ENCODE results near the gene SEBOX. TPM values are rescaled to one million over a fixed set of nuclear protein-coding genes. Genes with fewer than 3 reads are reported as not detected.
A peak's percentile ranks its signal among the peaks of the same experiment; 100 is the strongest.

SEBOX gene
- total RNA-seq, 6 donors from 2014 or later, result not detected

DNA sequence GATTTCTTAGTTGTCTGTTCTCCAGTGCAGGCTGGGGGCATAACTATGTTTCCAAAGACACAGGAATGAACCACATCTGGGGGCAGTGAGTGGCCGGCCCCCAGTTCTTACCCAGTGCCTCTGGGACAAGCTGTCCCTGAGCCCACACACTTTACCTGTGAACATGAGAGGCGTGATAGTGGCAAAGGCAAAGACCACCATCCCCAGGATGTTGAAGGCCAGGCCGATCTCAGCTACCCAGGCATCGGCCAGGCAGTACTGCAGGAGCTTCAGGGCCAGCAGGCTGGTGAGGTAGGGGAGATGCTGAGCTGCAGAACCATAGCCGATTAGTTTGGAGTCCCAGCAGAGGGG is 39.4 kb upstream of the SEBOX start:
- TF ChIP-seq POLR2AphosphoS5 (IDR thresholded peaks at IDR 0.05) (no peak), CTCF (IDR thresholded peaks at IDR 0.05) (no peak), EP300 (IDR thresholded peaks at IDR 0.05) (no peak), POLR2A (IDR thresholded peaks at IDR 0.05) (no peak)
- no peak overlapping the region for H3K4me3 ChIP-seq
- peaks cover 12 to 32% (median 18%) of the 10 kb centered on the region in 4 donors for H3K4me1 ChIP-seq
- DNase-seq (no peak), ATAC-seq (ENCODE audit: low FRiP score in 2 of 2) (no peak)
- no peaks in the 10 kb centered on the region for H3K9me3 ChIP-seq
- H3K27me3 ChIP-seq, result no peaks in the 10 kb centered on the region
- peak overlapping the region in 1 of 4 donors; percentile 33 for H3K27ac ChIP-seq
- WGBS, 2 donors, result 91 to 94% methylated on average over 2 to 5 of the region's 5 CpGs
- peaks cover 0 to 12% (median 3%) of the 10 kb centered on the region in 4 donors for H3K36me3 ChIP-seq

GRCh38 chr17:28404007-28404406 is 39.0 kb upstream of the SEBOX start:
- ATAC-seq (ENCODE audit: low FRiP score in 2 of 2) (no peak), DNase-seq (no peak)
- TF ChIP-seq CTCF (IDR thresholded peaks at IDR 0.05), result no peak
- TF ChIP-seq EP300 (IDR thresholded peaks at IDR 0.05), result no peak
- TF ChIP-seq POLR2AphosphoS5 (IDR thresholded peaks at IDR 0.05), result no peak
- no peak for TF ChIP-seq POLR2A (IDR thresholded peaks at IDR 0.05)
- H3K36me3 ChIP-seq, result peaks cover 0 to 17% (median 3%) of the 10 kb centered on the region in 4 donors
- H3K27me3 ChIP-seq, result no peaks in the 10 kb centered on the region
- 64 to 70% methylated on average over 2 of the region's 2 CpGs for WGBS, 2 donors
- peaks cover 12 to 32% (median 18%) of the 10 kb centered on the region in 4 donors for H3K4me1 ChIP-seq
- H3K9me3 ChIP-seq, result no peaks in the 10 kb centered on the region
- no peak overlapping the region for H3K27ac ChIP-seq
- no peak overlapping the region for H3K4me3 ChIP-seq

GRCh38 chr17:28402844-28403243 is 37.8 kb upstream of the SEBOX start:
- TF ChIP-seq POLR2A (IDR thresholded peaks at IDR 0.05), result no peak
- no peak for TF ChIP-seq EP300 (IDR thresholded peaks at IDR 0.05)
- TF ChIP-seq POLR2AphosphoS5 (IDR thresholded peaks at IDR 0.05), result no peak
- no peak for TF ChIP-seq CTCF (IDR thresholded peaks at IDR 0.05)
- no peak overlapping the region for H3K27ac ChIP-seq
- DNase-seq (no peak), ATAC-seq (ENCODE audit: low FRiP score in 2 of 2) (no peak)
- H3K27me3 ChIP-seq, result no peaks in the 10 kb centered on the region
- peaks cover 13 to 32% (median 18%) of the 10 kb centered on the region in 4 donors for H3K4me1 ChIP-seq
- WGBS, 2 donors, result 87 to 90% methylated on average over 6 of the region's 6 CpGs
- no peak overlapping the region for H3K4me3 ChIP-seq
- peaks cover 0 to 26% (median 3%) of the 10 kb centered on the region in 4 donors for H3K36me3 ChIP-seq
- no peaks in the 10 kb centered on the region for H3K9me3 ChIP-seq

- Histone ChIP-seq H3K27me3 (no peaks in the 10 kb centered on the region), H3K27ac (no peak overlapping the region), H3K36me3 (peaks cover 0 to 29% (median 5%) of the 10 kb centered on the region in 4 donors), H3K4me1 (peaks cover 13 to 32% (median 19%) of the 10 kb centered on the region in 4 donors), H3K4me3 (no peak overlapping the region), H3K9me3 (no peaks in the 10 kb centered on the region)
- DNase-seq, result no peak
- ATAC-seq (ENCODE audit: low FRiP score in 2 of 2), result no peak
- no peak for TF ChIP-seq POLR2AphosphoS5 (IDR thresholded peaks at IDR 0.05)
- TF ChIP-seq POLR2A (IDR thresholded peaks at IDR 0.05), result no peak
- TF ChIP-seq EP300 (IDR thresholded peaks at IDR 0.05), result no peak
- no peak for TF ChIP-seq CTCF (IDR thresholded peaks at IDR 0.05)
- WGBS, 2 donors, result 26 to 37% methylated on average over 3 of the region's 3 CpGs
Observed at GRCh38 chr17:28402224-28402630, 37.2 kb upstream of the SEBOX start.

DNA sequence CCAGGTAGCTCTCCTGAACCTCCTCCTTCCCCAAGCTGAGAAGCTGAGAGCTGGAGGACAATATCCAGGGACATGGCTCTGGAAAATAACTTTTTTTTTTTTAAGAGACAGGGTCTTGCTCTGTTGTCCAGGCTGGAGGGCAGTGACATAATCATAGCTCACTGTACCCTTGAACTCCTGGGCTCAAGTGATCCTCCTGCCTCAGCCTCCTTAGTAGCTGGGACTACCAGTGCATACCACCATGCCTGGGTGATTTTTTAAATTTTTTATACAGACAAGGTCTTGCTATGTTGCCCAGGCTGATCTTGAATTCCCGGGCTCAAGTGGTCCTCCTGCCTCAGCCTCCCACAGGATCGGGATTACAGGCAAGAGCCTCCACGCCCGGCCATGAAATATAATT is 34.8 kb upstream of the SEBOX start:
- WGBS, 2 donors, result 89 to 94% methylated on average over 4 of the region's 4 CpGs
- DNase-seq, result no peak
- no peak for ATAC-seq (ENCODE audit: low FRiP score in 2 of 2)

More for the DNA sequence above, 34.8 kb upstream of the SEBOX start:
- H3K27ac ChIP-seq, result no peak overlapping the region
- TF ChIP-seq POLR2A (IDR thresholded peaks at IDR 0.05) (no peak), EP300 (IDR thresholded peaks at IDR 0.05) (no peak), CTCF (IDR thresholded peaks at IDR 0.05) (no peak), POLR2AphosphoS5 (IDR thresholded peaks at IDR 0.05) (no peak)
- no peaks in the 10 kb centered on the region for H3K9me3 ChIP-seq
- H3K4me1 ChIP-seq, result peaks cover 0 to 10% (median 7%) of the 10 kb centered on the region in 4 donors
- H3K4me3 ChIP-seq, result no peak overlapping the region
- no peaks in the 10 kb centered on the region for H3K27me3 ChIP-seq
- H3K36me3 ChIP-seq, result peaks cover 0 to 50% (median 12%) of the 10 kb centered on the region in 4 donors

Data from upper lobe of left lung (tissue), 6 donors.